Measurements from ENCODE around the gene MGA.

MGA gene

DNA sequence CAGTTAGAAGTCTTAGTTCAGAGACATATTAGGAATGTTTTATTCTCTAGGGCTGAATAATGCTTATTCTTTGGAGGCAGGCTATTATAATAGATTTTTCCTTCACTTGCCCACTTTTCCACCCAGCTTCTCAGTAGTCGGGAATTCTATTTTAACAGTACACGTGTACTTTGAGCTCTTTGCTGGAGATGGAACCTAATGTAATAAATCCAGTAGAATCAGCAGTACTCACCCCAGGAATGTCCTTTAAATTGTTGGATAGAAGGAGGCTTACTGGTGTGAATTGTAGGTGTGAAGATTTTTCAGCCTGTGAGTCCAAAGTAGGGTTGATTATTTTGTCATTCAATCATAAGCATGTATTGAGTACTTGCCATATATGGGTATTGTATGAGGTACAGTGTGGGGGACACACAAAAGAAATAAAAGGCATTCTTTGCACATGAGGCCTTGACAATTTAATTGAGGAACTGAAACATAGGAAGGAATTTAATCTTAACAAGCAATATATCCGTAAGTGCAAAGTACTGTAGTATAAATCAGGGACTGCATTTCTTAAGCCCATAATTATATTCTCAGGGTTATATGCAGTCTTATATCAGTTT lies 29.5 kb upstream of the MGA start:
- TF ChIP-seq, protein P1, sequence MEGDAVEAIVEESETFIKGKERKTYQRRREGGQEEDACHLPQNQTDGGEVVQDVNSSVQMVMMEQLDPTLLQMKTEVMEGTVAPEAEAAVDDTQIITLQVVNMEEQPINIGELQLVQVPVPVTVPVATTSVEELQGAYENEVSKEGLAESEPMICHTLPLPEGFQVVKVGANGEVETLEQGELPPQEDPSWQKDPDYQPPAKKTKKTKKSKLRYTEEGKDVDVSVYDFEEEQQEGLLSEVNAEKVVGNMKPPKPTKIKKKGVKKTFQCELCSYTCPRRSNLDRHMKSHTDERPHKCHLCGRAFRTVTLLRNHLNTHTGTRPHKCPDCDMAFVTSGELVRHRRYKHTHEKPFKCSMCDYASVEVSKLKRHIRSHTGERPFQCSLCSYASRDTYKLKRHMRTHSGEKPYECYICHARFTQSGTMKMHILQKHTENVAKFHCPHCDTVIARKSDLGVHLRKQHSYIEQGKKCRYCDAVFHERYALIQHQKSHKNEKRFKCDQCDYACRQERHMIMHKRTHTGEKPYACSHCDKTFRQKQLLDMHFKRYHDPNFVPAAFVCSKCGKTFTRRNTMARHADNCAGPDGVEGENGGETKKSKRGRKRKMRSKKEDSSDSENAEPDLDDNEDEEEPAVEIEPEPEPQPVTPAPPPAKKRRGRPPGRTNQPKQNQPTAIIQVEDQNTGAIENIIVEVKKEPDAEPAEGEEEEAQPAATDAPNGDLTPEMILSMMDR (conservative IDR thresholded peaks at IDR 0.05), result no peak
- no peak for TF ChIP-seq ZFX (IDR thresholded peaks at IDR 0.05)
- no peak overlapping the region for H3K27ac ChIP-seq

DNA sequence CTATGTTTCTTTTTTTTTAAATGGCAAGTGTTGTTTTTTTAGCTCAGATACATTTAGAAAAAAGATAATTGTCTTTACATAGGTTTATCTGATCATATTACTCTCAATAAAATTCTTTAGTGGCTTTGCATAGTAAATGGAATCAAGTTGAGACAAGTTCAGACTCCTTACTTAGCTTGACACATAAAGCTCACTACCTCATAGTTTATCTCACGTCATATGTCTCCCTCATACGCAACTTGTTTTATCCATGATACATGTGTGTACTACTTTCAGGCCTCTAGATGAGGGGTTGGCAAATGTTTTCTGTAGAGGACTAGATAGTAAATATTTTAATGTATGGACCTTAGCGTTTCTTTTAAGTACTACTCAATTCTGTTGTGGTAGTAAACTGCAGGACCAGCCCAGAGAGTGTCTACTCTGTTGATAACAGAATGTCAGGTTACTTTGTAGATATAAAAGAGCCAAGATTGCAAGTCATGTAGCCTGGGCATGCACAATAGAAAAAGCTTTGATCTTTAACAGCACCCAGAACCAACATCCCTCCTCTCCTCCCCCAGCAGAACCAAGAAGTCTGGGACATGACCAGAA lies 28.2 kb upstream of the MGA start:
- TF ChIP-seq, protein P1 (conservative IDR thresholded peaks at IDR 0.05), result no peak
- TF ChIP-seq ZFX (IDR thresholded peaks at IDR 0.05), result no peak
- no peak overlapping the region for H3K27ac ChIP-seq

DNA sequence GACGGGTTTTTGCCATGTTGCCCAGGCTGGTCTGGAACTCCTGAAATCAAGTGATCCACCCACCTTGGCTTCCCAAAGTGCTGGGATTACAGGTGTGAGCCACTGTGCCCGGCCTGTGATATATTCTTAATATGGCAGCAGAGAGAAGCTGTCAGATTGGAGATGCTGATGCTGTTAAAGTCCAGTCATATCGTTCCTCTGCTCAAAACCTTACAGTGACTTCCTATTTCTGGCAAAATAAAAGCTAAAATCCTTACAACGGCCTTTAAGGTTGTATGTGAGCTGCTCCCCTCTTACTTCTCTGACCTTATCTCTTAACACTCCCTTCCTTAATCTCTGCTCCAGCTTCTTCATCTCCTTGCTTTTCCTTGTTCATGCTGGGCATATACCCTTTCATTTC lies 26.6 kb upstream of the MGA start:
- H3K27ac ChIP-seq, result no peak overlapping the region
- TF ChIP-seq ZFX (IDR thresholded peaks at IDR 0.05), result no peak
- TF ChIP-seq, protein P1 (conservative IDR thresholded peaks at IDR 0.05), result no peak

DNA sequence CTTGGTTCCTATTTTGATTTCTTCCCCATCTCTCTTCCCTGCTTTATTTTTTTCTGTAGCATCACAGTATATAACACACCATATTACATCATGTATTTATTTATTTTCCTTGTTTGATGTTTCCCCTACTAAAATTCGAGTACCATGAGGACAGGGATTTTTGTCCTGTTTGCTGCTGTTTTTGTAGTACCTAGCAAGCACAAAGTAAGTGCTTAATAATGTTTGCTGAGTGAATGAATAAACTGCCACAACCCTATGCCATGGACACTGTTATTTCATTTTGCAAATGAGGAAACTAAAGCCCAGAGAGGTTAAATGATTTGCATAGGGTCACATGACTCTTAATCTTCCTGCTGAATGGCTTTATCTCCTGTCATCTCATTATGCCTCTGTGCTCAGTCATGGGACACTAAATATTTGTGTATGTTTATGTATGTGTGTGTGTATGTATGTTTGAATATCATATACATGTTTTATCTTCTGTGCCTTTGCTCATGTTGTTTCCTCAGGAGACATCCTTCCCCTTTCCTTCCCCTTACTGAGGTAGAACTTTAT lies 26.1 kb upstream of the MGA start:
- TF ChIP-seq ZFX (IDR thresholded peaks at IDR 0.05), result no peak
- TF ChIP-seq, protein P1 (conservative IDR thresholded peaks at IDR 0.05), result no peak
- H3K27ac ChIP-seq, result no peak overlapping the region

DNA sequence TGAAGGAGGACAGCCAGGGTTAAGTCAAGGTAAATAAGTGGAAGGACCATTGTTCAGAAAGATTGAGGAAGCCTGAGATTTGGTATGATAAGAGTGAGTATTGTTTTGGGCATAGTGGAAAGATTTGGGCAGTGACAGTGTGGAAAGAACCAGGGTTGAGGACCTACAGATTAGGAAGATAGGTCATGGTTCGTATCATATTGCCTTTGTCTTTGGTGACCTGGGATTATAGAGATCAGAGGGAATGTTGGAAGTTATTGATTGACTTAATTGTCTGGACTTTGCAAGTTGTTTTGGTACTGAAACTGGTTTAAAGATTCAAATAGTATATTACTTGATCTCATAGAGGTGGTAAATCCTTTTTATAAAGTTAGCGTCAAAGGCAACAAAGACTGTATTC lies 23.1 kb upstream of the MGA start:
- TF ChIP-seq ZFX (IDR thresholded peaks at IDR 0.05), result no peak
- no peak overlapping the region for H3K27ac ChIP-seq

DNA sequence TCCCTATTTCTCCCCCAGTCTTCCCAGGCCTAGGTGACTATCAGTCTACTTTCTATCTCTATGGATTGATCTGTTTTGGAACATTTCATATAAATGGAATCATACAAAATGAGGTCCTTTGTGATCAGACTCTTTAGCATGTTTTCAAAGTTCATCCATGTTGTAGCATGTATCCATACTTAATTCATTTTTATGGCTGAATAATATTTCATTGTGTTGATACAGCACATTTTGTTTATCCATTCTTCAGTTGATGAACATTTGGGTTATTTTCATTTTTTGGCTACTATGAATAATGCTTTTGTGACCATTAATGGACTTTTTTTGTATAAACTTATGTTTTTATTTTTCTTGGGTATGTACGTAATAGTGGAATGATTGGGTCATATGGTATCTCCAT lies 19.2 kb upstream of the MGA start:
- TF ChIP-seq, protein P1 (conservative IDR thresholded peaks at IDR 0.05), result no peak
- TF ChIP-seq ZFX (IDR thresholded peaks at IDR 0.05), result no peak
- no peak overlapping the region for H3K27ac ChIP-seq

DNA sequence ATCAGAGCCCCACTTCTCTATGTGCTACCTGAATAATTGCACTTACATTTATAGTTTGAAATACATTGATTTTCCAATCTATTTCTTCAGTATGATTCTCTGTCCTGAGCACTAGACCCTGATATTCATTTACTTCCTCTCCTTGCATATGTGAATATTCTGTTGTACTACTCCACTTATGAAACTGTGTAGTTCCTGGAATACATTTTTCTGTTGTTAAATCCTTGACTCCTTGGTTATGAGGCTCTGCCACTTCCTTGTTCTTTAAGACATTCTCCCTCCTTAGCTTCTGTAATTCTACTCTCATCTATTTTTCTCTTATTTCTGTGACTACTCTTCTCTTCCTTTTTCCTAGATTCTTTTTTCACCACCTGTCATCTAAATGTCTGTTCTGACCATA lies 12.9 kb upstream of the MGA start:
- H3K27ac ChIP-seq, result no peak overlapping the region
- TF ChIP-seq, protein P1 (conservative IDR thresholded peaks at IDR 0.05), result no peak
- no peak for TF ChIP-seq ZFX (IDR thresholded peaks at IDR 0.05)

DNA sequence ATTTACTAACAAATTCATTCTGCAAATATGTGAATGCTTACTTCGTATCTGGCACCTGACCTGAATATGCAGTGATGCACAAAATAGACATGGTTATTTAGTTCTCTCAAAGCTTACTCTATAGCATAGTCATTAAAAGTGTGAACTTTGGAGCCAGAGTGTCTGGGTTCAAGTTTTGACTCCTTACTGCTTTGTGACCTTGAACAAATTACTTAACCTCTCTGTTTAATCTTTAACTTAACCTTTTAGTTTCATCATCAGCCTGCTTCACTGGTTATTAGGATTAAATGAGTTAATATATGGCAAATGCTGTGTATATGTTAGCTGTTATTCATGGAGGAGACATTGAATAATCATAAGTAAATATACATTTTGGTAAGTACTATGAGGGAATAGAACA lies 12.1 kb upstream of the MGA start:
- H3K27ac ChIP-seq, result no peak overlapping the region
- TF ChIP-seq, protein P1 (conservative IDR thresholded peaks at IDR 0.05), result no peak
- no peak for TF ChIP-seq ZFX (IDR thresholded peaks at IDR 0.05)

Data from C4-2B (cell line).